Transverse colon (tissue), 4 donors: ENCODE results near the gene RELN.

Experiments
- POLR2A ChIP-seq: fragments of 450-650 bp; IDR thresholded peaks from one replicate; pipeline ENCODE4 v1.6.1; 2016; ENCODE audit warnings: antibody characterized with exemption, mild to moderate bottlenecking, moderate library complexity
- POLR2AphosphoS5 ChIP-seq, 3 donors: sonication (generic); formaldehyde crosslinking; IDR thresholded peaks; one replicate each; pipeline ENCODE4 v1.6.1; 2016; ENCODE audit warnings: antibody characterized with exemption in 3 of 3
- TF ChIP-seq, protein P1 (sequence below), 5 experiments: fragments of 200-600 bp in 3 of 5; fragments of 450-650 bp in 2 of 5; sonication (generic) in 3 of 5; IDR thresholded peaks; 1 replicate in 2 of 5; 2 replicates in 3 of 5; pipeline ENCODE4 v1.5.1; 2016 to 2017; ENCODE audit warnings: antibody characterized with exemption in 5 of 5, inconsistent platforms in 3 of 5, mild to moderate bottlenecking in 2 of 5, moderate library complexity in 1 of 5

DNA sequence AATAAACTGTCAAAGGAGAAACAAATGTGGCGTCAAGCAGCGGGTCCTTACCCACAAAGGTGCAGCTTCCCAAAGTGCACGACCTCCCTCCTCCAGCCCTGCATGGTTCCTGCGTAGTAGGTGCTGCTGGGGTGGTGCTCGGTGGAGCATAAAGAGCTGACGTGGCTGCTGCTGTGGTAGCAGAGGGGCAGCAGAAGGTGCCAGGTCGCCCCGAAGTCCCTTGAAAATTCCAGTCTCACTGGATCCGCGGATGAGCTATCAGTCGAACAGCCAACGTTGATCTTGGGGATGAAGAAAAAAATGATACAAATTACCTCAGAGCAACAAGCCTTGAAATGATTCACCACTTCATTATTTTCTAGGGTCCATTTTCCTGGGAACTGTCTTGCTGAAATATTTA is 438.4 kb downstream of the RELN start:
- TF ChIP-seq, protein P1, sequence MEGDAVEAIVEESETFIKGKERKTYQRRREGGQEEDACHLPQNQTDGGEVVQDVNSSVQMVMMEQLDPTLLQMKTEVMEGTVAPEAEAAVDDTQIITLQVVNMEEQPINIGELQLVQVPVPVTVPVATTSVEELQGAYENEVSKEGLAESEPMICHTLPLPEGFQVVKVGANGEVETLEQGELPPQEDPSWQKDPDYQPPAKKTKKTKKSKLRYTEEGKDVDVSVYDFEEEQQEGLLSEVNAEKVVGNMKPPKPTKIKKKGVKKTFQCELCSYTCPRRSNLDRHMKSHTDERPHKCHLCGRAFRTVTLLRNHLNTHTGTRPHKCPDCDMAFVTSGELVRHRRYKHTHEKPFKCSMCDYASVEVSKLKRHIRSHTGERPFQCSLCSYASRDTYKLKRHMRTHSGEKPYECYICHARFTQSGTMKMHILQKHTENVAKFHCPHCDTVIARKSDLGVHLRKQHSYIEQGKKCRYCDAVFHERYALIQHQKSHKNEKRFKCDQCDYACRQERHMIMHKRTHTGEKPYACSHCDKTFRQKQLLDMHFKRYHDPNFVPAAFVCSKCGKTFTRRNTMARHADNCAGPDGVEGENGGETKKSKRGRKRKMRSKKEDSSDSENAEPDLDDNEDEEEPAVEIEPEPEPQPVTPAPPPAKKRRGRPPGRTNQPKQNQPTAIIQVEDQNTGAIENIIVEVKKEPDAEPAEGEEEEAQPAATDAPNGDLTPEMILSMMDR (IDR thresholded peaks at IDR 0.05), result no peak
- TF ChIP-seq POLR2A (no peak), POLR2AphosphoS5 (IDR thresholded peaks at IDR 0.05) (no peak)
